OCI-LY7 (cell line): ENCODE data around the gene MMAB.

Experiments
- CTCF ChIP-seq: fragments of 200-600 bp; sonication (generic); conservative IDR thresholded peaks from 2 replicates; pipeline ENCODE4 v1.5.1; 2014; ENCODE audit warnings: mild to moderate bottlenecking, antibody characterized with exemption, low read length, moderate library complexity, mixed read lengths
- EZH2phosphoT487 ChIP-seq: fragments of 200-600 bp; sonication (generic); IDR thresholded peaks from 2 replicates; pipeline ENCODE4 v1.6.1; 2018; ENCODE audit warnings: low read depth, borderline replicate concordance, mild to moderate bottlenecking, mixed run types, antibody characterized with exemption, low read length, moderate library complexity, mixed read lengths

GRCh38 chr12:109567967-109568366, 5.3 kb downstream of the MMAB start:
- no peak for TF ChIP-seq CTCF
- TF ChIP-seq EZH2phosphoT487, result no peak
